H9 (cell line): ENCODE results near the gene LYSET. TPM values are rescaled to one million over a fixed set of nuclear protein-coding genes. Genes with fewer than 3 reads are reported as not detected.

Source experiments
- DNase-seq: peaks from one replicate; pipeline ENCODE4 v3.0.0-alpha.2; 2017
- H2AFZ ChIP-seq: one replicate; pipeline ENCODE4 v1.6.1; 2013; ENCODE audit warnings: mild to moderate bottlenecking, low read length, control low read depth, moderate library complexity
- H2AK5ac ChIP-seq: 2 replicates; pipeline ENCODE4 v1.6.1; 2013; ENCODE audit warnings: low read length, control low read depth, mixed read lengths; ENCODE audit not compliant: insufficient read length
- H2BK120ac ChIP-seq: one replicate; pipeline ENCODE4 v1.6.1; 2013; ENCODE audit warnings: low read depth, mild to moderate bottlenecking, low read length, control low read depth, inconsistent platforms; ENCODE audit not compliant: poor library complexity, severe bottlenecking
- H2BK12ac ChIP-seq: 2 replicates; pipeline ENCODE4 v1.6.1; 2013; ENCODE audit warnings: low read length, control low read depth, mixed read lengths, low read depth; ENCODE audit not compliant: insufficient read length
- H2BK15ac ChIP-seq: 2 replicates; pipeline ENCODE4 v1.6.1; 2013; ENCODE audit warnings: low read depth, low read length, control low read depth
- H2BK20ac ChIP-seq: one replicate; pipeline ENCODE4 v1.6.1; 2013; ENCODE audit warnings: low read depth, mild to moderate bottlenecking, low read length, control low read depth, inconsistent platforms; ENCODE audit not compliant: poor library complexity, severe bottlenecking
- H2BK5ac ChIP-seq: 2 replicates; pipeline ENCODE4 v1.6.1; 2013; ENCODE audit warnings: low read length, control low read depth, mixed read lengths; ENCODE audit not compliant: insufficient read length
- H3K14ac ChIP-seq: 2 replicates; pipeline ENCODE4 v1.6.1; 2013; ENCODE audit warnings: low read length, control low read depth; ENCODE audit not compliant: insufficient read depth
- H3K18ac ChIP-seq: 2 replicates; pipeline ENCODE4 v1.6.1; 2013; ENCODE audit warnings: low read depth, mild to moderate bottlenecking, mixed read lengths, low read length, control low read depth; ENCODE audit not compliant: insufficient read length
- H3K23ac ChIP-seq: 2 replicates; pipeline ENCODE4 v1.6.1; 2013; ENCODE audit warnings: low read length, control low read depth, mixed read lengths, low read depth; ENCODE audit not compliant: insufficient read length
- H3K23me2 ChIP-seq: 2 replicates; pipeline ENCODE4 v1.6.1; 2013; ENCODE audit warnings: low read depth, mild to moderate bottlenecking, mixed read lengths, low read length, control low read depth; ENCODE audit not compliant: insufficient read length, poor library complexity, severe bottlenecking
- H3K27ac ChIP-seq: 2 replicates; pipeline ENCODE4 v1.5.1; 2013; ENCODE audit warnings: low read length, control low read depth, mixed read lengths, low read depth; ENCODE audit not compliant: insufficient read length
- H3K27me3 ChIP-seq: 2 replicates; pipeline ENCODE4 v1.6.1; 2013; ENCODE audit warnings: low read length, control low read depth, inconsistent platforms; ENCODE audit not compliant: insufficient read depth
- H3K4ac ChIP-seq: 2 replicates; pipeline ENCODE4 v1.6.1; 2013; ENCODE audit warnings: low read depth, mild to moderate bottlenecking, control low read depth, inconsistent platforms, low read length, moderate library complexity
- H3K4me1 ChIP-seq: 2 replicates; pipeline ENCODE4 v1.6.1; 2013; ENCODE audit warnings: low read length, control low read depth, inconsistent platforms; ENCODE audit not compliant: insufficient read depth
- H3K4me2 ChIP-seq: 2 replicates; pipeline ENCODE4 v1.6.1; 2013; ENCODE audit warnings: low read length, control low read depth, mixed read lengths; ENCODE audit not compliant: insufficient read length, insufficient read depth
- H3K56ac ChIP-seq: 2 replicates; pipeline ENCODE4 v1.6.1; 2013; ENCODE audit warnings: low read depth, mild to moderate bottlenecking, mixed read lengths, low read length, control low read depth; ENCODE audit not compliant: insufficient read length
- H3K79me1 ChIP-seq: 2 replicates; pipeline ENCODE4 v1.6.1; 2013; ENCODE audit warnings: low read depth, mild to moderate bottlenecking, moderate library complexity, low read length, control low read depth, inconsistent platforms; ENCODE audit not compliant: insufficient read depth, poor library complexity, severe bottlenecking
- H3K79me2 ChIP-seq: 2 replicates; pipeline ENCODE4 v1.6.1; 2013; ENCODE audit warnings: low read length, control low read depth, inconsistent platforms; ENCODE audit not compliant: insufficient read depth
- H3K9ac ChIP-seq: 2 replicates; pipeline ENCODE4 v1.6.1; 2013; ENCODE audit warnings: low read length, control low read depth, mixed read lengths; ENCODE audit not compliant: insufficient read length; ENCODE audit errors: extremely low read depth
- H3K9me3 ChIP-seq: one replicate; pipeline ENCODE4 v1.6.1; 2013; ENCODE audit warnings: low read depth, low read length, inconsistent platforms; ENCODE audit not compliant: control insufficient read depth
- H3T11ph ChIP-seq: one replicate; pipeline ENCODE4 v1.6.1; 2013; ENCODE audit warnings: mild to moderate bottlenecking, low read length, control low read depth, inconsistent platforms
- H4K20me1 ChIP-seq: one replicate; pipeline ENCODE4 v1.6.1; 2013; ENCODE audit not compliant: control insufficient read depth, insufficient read length, insufficient read depth
- H4K5ac ChIP-seq: 2 replicates; pipeline ENCODE4 v1.6.1; 2013; ENCODE audit warnings: low read depth, mild to moderate bottlenecking, mixed read lengths, low read length, control low read depth; ENCODE audit not compliant: insufficient read length
- H4K8ac ChIP-seq: replicated peaks from 2 replicates; pipeline ENCODE4 v1.6.1; 2013; ENCODE audit warnings: low read length, control low read depth, mixed read lengths, low read depth; ENCODE audit not compliant: insufficient read length
- H4K91ac ChIP-seq: 2 replicates; pipeline ENCODE4 v1.6.1; 2013; ENCODE audit warnings: low read depth, mild to moderate bottlenecking, moderate library complexity, mixed read lengths, low read length, control low read depth; ENCODE audit not compliant: insufficient read length
- H3K27ac Mint-ChIP-seq, 3 experiments: 2 replicates in 2 of 3; 3 replicates in 1 of 3; pipeline ENCODE4 v1.8.0; 2020 to 2021; ENCODE audit warnings: mixed read lengths in 3 of 3, mild to moderate bottlenecking in 1 of 3, moderate library complexity in 1 of 3
- H3K27me3 Mint-ChIP-seq: 2 replicates; pipeline ENCODE4 v1.8.0; 2021; ENCODE audit warnings: low read depth, mild to moderate bottlenecking, moderate library complexity, mixed read lengths
- H3K36me3 Mint-ChIP-seq, 3 experiments: 2 replicates in 2 of 3; 3 replicates in 1 of 3; pipeline ENCODE4 v1.8.0; 2020 to 2021; ENCODE audit warnings: low read depth in 3 of 3, mixed read lengths in 3 of 3; ENCODE audit not compliant: insufficient read depth in 1 of 3
- H3K4me1 Mint-ChIP-seq, 2 experiments: 2 replicates each; pipeline ENCODE4 v1.8.0; 2020; ENCODE audit warnings: mixed read lengths in 2 of 2
- H3K4me3 Mint-ChIP-seq, 2 experiments: 2 replicates in 1 of 2; 3 replicates in 1 of 2; pipeline ENCODE4 v1.8.0; 2020 to 2021; ENCODE audit warnings: mild to moderate bottlenecking in 2 of 2, mixed read lengths in 2 of 2, moderate library complexity in 1 of 2
- H3K9me3 Mint-ChIP-seq, 2 experiments: 2 replicates in 1 of 2; 3 replicates in 1 of 2; pipeline ENCODE4 v1.8.0; 2020; ENCODE audit warnings: mild to moderate bottlenecking in 2 of 2, mixed read lengths in 2 of 2, moderate library complexity in 1 of 2
- CTCF ChIP-seq: fragments of 200-600 bp; sonication (generic); conservative IDR thresholded peaks from 3 replicates; pipeline ENCODE4 v1.8.0; 2021; ENCODE audit warnings: antibody characterized with exemption, mild to moderate bottlenecking
- WGBS: extraction: QIAGEN DNeasy Blood & Tissue Kit; methylation state at CpG from one replicate; pipeline ENCODE4 v1.1.7; 2013; ENCODE audit warnings: missing lambda C conversion rate, low lambda C conversion rate, mixed read lengths; ENCODE audit not compliant: insufficient read length; ENCODE audit errors: extremely low coverage; 5-methylcytosine and 5-hydroxymethylcytosine counted together
- total RNA-seq: library from RNA; stranded (reverse); gene quantifications from 2 replicates; pipeline ENCODE4 v1.2.1, GENCODE V29; 2021

The LYSET gene
- total RNA-seq, 1 experiment from 2014 or later = 26.1 TPM

DNA sequence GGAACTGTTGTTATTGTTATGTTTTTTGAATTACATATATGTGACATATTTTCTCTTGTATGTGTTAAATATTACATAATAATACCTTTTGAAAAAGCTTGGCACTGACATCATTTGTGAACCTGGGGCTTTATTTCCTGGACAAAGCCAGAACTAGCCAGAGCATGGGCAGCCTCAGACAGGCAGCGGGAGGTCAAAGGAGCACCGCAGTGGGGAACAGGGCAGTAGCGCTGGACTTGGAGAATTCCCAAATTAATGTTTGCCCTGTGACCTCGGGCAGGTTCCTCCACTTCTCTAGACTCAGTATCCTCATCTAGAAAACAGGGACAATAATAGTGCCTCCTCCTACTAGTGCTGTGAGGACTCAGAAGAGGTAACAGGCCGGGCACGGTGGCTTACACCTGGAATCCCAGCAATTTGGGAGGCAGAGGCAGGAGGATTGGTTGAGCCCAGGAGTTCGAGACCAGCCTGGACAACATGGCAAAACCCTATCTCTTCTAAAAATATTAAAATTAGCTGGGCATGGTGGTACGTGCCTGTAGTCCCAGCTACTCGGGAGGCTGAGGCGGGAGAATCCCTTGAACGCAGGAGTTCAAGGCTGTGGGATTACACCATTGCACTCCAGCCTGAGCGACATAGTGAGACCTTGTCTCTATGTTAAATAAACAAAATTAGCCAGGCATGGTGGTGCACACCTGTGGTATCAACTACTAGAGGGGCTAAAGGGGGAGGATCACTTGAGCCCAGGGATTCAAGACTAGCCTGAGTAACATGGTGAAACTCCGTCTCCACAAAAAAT lies 42.1 kb upstream of the LYSET start:
- no peak overlapping the region for H3K4me2 ChIP-seq
- no peak overlapping the region for H4K91ac ChIP-seq
- H3T11ph ChIP-seq = no peak overlapping the region
- H2BK20ac ChIP-seq = no peak overlapping the region
- no peak overlapping the region for H2BK12ac ChIP-seq
- no peak overlapping the region for H2AFZ ChIP-seq
- H2AK5ac ChIP-seq = no peak overlapping the region
- Mint-ChIP-seq H3K4me3 (no peak overlapping the region), H3K36me3 (no peaks in the 10 kb centered on the region), H3K4me1 (peaks cover 4 to 6% of the 10 kb centered on the region in 2 experiments), H3K27me3 (peaks cover 4% of the 10 kb centered on the region; the same call in 1 of the 2 replicates), H3K27ac (no peak overlapping the region; a peak in 1 of 7 replicates), H3K9me3 (no peaks in the 10 kb centered on the region)
- no peak overlapping the region for H4K8ac ChIP-seq
- no CpG with 5 or more reads among the region's 13 CpGs for WGBS
- H3K23me2 ChIP-seq = no peaks in the 10 kb centered on the region
- H3K56ac ChIP-seq = no peak overlapping the region
- no peak overlapping the region for H2BK5ac ChIP-seq
- no peaks in the 10 kb centered on the region for H3K79me1 ChIP-seq
- H3K18ac ChIP-seq = no peak overlapping the region
- no peak overlapping the region for H3K23ac ChIP-seq
- H3K79me2 ChIP-seq = no peaks in the 10 kb centered on the region
- H3K9me3 ChIP-seq = no peaks in the 10 kb centered on the region
- H3K14ac ChIP-seq = no peak overlapping the region
- no peak overlapping the region for H3K27ac ChIP-seq
- TF ChIP-seq CTCF = no peak
- no peaks in the 10 kb centered on the region for H3K27me3 ChIP-seq
- H3K4me1 ChIP-seq = no peaks in the 10 kb centered on the region
- H2BK15ac ChIP-seq = no peak overlapping the region
- H3K4ac ChIP-seq = no peak overlapping the region
- no peak for DNase-seq
- no peaks in the 10 kb centered on the region for H4K20me1 ChIP-seq
- no peak overlapping the region for H3K9ac ChIP-seq
- H4K5ac ChIP-seq = no peak overlapping the region
- no peak overlapping the region for H2BK120ac ChIP-seq
